ENCODE measurements around the gene KRTAP4-16. TPM values are rescaled to one million over a fixed set of nuclear protein-coding genes. Genes with fewer than 3 reads are reported as not detected.
A peak's percentile ranks its signal among the peaks of the same experiment; 100 is the strongest.
"Not testable (repeated sequence)": the region's sequence is repeated elsewhere in the genome, so short reads cannot be mapped to it uniquely, and the experiment has no call there.

The KRTAP4-16 gene
- total RNA-seq, 1 donor from 2014 or later, result not detected

DNA sequence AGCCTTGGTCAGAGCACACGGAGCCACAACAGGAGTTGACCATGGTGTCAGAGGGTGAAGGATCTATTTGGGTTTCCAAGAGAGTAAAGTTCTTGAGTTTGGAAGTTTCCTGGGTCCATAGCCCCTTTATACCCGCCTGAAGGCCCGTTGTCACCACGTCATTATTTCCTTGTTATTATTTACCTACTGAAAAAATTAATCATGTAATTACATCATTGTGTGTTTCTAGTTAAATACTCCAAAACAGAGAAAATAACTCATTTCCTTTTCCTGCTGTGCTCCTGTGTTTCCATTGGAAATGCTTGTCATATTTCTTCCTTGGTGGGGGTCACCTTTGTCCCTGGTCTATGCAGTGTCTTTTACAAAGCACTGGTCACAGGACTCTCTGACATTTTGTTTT, 4.0 kb downstream of the KRTAP4-16 start, which contains the start of gene KRTAP4-8:
TSS of gene KRTAP4-8 (minus strand) at position 101 of the 400 bp plus-strand sequence. CDS start at position 43, 58 bp downstream.
- H4K20me1 ChIP-seq (ENCODE audit: insufficient read depth, low read length), result no peaks in the 10 kb centered on the region
- peak within 1 kb of the TSS; percentile 41 for H3K4me2 ChIP-seq (ENCODE audit: low read length)
- H3K27me3 ChIP-seq (ENCODE audit: insufficient read depth, low read length), result no peaks in the 10 kb centered on the region
- no peaks in the 10 kb centered on the region for H3K79me2 ChIP-seq (ENCODE audit: insufficient read depth, low read length)
- no peak within 1 kb of the TSS for H3K9ac ChIP-seq (ENCODE audit: low read length)
- Mint-ChIP-seq H3K36me3 (ENCODE audit: low read depth, unreplicated experiment) (no peaks in the 10 kb centered on the region), H3K9me3 (ENCODE audit: unreplicated experiment) (peaks cover 2% of the 10 kb centered on the region), H3K4me3 (ENCODE audit: unreplicated experiment) (no peak within 1 kb of the TSS), H3K27me3 (ENCODE audit: low read depth, unreplicated experiment) (no peaks in the 10 kb centered on the region), H3K27ac (ENCODE audit: unreplicated experiment) (peak within 1 kb of the TSS; percentile 48), H3K4me1 (ENCODE audit: low read depth, unreplicated experiment) (peaks cover 18% of the 10 kb centered on the region)
- TF ChIP-seq, protein P1, sequence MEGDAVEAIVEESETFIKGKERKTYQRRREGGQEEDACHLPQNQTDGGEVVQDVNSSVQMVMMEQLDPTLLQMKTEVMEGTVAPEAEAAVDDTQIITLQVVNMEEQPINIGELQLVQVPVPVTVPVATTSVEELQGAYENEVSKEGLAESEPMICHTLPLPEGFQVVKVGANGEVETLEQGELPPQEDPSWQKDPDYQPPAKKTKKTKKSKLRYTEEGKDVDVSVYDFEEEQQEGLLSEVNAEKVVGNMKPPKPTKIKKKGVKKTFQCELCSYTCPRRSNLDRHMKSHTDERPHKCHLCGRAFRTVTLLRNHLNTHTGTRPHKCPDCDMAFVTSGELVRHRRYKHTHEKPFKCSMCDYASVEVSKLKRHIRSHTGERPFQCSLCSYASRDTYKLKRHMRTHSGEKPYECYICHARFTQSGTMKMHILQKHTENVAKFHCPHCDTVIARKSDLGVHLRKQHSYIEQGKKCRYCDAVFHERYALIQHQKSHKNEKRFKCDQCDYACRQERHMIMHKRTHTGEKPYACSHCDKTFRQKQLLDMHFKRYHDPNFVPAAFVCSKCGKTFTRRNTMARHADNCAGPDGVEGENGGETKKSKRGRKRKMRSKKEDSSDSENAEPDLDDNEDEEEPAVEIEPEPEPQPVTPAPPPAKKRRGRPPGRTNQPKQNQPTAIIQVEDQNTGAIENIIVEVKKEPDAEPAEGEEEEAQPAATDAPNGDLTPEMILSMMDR (IDR thresholded peaks at IDR 0.05; ENCODE audit: insufficient read depth, low read depth, low read length), result no peak
- no peak for TF ChIP-seq EZH2 (IDR thresholded peaks at IDR 0.05; ENCODE audit: insufficient read depth, low read length)
- no peak within 1 kb of the TSS for H3K4me3 ChIP-seq (ENCODE audit: insufficient read depth, low read depth, low read length)
- peaks cover 3% of the 10 kb centered on the region for H3K4me1 ChIP-seq (ENCODE audit: insufficient read depth, low read length)
- no peak for DNase-seq (ENCODE audit: low read depth)
- H3K9me3 ChIP-seq (ENCODE audit: insufficient read depth, low read depth, low read length), result no peaks in the 10 kb centered on the region
- no peak within 1 kb of the TSS for H2AFZ ChIP-seq (ENCODE audit: low read depth, low read length)
- no peaks in the 10 kb centered on the region for H3K36me3 ChIP-seq (ENCODE audit: insufficient read depth, low read length)
- no peak for FAIRE-seq
- H3K27ac ChIP-seq (ENCODE audit: low read depth, low read length), result no peak within 1 kb of the TSS

GRCh38 chr17:41096055-41096454, 6.0 kb downstream of the KRTAP4-16 start:
- Histone ChIP-seq H3K36me3 (ENCODE audit: insufficient read depth, low read length) (no peaks in the 10 kb centered on the region), H3K9ac (ENCODE audit: low read length) (no peak overlapping the region), H3K27ac (ENCODE audit: low read depth, low read length) (no peak overlapping the region), H3K4me1 (ENCODE audit: insufficient read depth, low read length) (peaks cover 3% of the 10 kb centered on the region), H3K79me2 (ENCODE audit: insufficient read depth, low read length) (no peaks in the 10 kb centered on the region), H3K4me3 (ENCODE audit: insufficient read depth, low read depth, low read length) (no peak overlapping the region), H3K27me3 (ENCODE audit: insufficient read depth, low read length) (no peaks in the 10 kb centered on the region), H3K9me3 (ENCODE audit: insufficient read depth, low read depth, low read length) (no peaks in the 10 kb centered on the region), H4K20me1 (ENCODE audit: insufficient read depth, low read length) (no peaks in the 10 kb centered on the region), H3K4me2 (ENCODE audit: low read length) (no peak overlapping the region), H2AFZ (ENCODE audit: low read depth, low read length) (no peak overlapping the region)
- no peak for FAIRE-seq
- Mint-ChIP-seq H3K27me3 (ENCODE audit: low read depth, unreplicated experiment) (no peaks in the 10 kb centered on the region), H3K9me3 (ENCODE audit: unreplicated experiment) (peaks cover 2% of the 10 kb centered on the region), H3K27ac (ENCODE audit: unreplicated experiment) (no peak overlapping the region), H3K4me1 (ENCODE audit: low read depth, unreplicated experiment) (peaks cover 17% of the 10 kb centered on the region), H3K4me3 (ENCODE audit: unreplicated experiment) (no peak overlapping the region), H3K36me3 (ENCODE audit: low read depth, unreplicated experiment) (no peaks in the 10 kb centered on the region)
- no peak for DNase-seq (ENCODE audit: low read depth)
- no peak for TF ChIP-seq EZH2 (IDR thresholded peaks at IDR 0.05; ENCODE audit: insufficient read depth, low read length)
- TF ChIP-seq, protein P1 (IDR thresholded peaks at IDR 0.05; ENCODE audit: insufficient read depth, low read depth, low read length), result no peak

- not testable (repeated sequence) for H3K4me3 ChIP-seq (ENCODE audit: insufficient read depth, low read depth, low read length); H3K9me3 Mint-ChIP-seq (ENCODE audit: unreplicated experiment); H3K4me3 Mint-ChIP-seq (ENCODE audit: unreplicated experiment); H3K4me1 Mint-ChIP-seq (ENCODE audit: low read depth, unreplicated experiment); H3K27me3 ChIP-seq (ENCODE audit: insufficient read depth, low read length); H3K9me3 ChIP-seq (ENCODE audit: insufficient read depth, low read depth, low read length); H3K27ac ChIP-seq (ENCODE audit: low read depth, low read length); DNase-seq (ENCODE audit: low read depth); H4K20me1 ChIP-seq (ENCODE audit: insufficient read depth, low read length); H3K79me2 ChIP-seq (ENCODE audit: insufficient read depth, low read length); FAIRE-seq; H3K36me3 ChIP-seq (ENCODE audit: insufficient read depth, low read length); H3K27me3 Mint-ChIP-seq (ENCODE audit: low read depth, unreplicated experiment); H3K4me2 ChIP-seq (ENCODE audit: low read length); H3K36me3 Mint-ChIP-seq (ENCODE audit: low read depth, unreplicated experiment); H2AFZ ChIP-seq (ENCODE audit: low read depth, low read length); H3K9ac ChIP-seq (ENCODE audit: low read length); H3K27ac Mint-ChIP-seq (ENCODE audit: unreplicated experiment); H3K4me1 ChIP-seq (ENCODE audit: insufficient read depth, low read length)
Observed at GRCh38 chr17:41088760-41089352, 13.2 kb downstream of the KRTAP4-16 start.

DNA sequence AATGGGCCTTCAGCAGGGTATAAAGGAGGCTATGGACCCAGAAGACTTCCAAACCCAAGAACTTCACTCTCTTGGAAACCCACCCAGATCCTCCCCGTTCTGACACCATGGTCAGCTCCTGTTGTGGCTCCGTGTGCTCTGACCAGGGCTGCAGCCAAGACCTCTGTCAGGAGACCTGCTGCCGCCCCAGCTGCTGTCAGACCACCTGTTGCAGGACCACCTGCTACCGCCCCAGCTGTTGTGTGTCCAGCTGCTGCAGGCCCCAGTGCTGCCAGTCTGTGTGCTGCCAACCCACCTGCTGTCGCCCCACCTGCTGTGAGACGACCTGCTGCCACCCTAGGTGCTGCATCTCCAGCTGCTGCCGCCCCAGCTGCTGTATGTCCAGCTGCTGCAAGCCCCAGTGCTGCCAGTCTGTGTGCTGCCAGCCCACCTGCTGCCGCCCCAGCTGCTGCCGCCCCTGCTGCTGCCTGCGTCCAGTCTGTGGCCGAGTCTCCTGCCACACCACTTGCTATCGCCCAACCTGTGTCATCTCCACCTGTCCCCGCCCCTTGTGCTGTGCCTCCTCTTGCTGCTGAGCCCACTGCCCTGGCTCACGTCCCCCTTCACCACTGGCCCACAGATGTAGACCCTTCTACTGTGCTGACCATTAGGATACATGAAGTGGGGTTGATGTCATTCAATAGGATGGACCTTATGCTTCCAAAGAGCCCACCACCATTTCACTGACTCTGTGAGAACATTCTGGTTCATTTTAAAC, 17.7 kb downstream of the KRTAP4-16 start, which contains the start of gene KRTAP4-7:
TSS of gene KRTAP4-7 (plus strand) at position 51 of the 757 bp plus-strand sequence. CDS start at position 108, 57 bp downstream.
- not testable (repeated sequence) for DNase-seq (ENCODE audit: low read depth); H3K9ac ChIP-seq (ENCODE audit: low read length); H3K79me2 ChIP-seq (ENCODE audit: insufficient read depth, low read length); H3K4me3 Mint-ChIP-seq (ENCODE audit: unreplicated experiment); H3K27me3 Mint-ChIP-seq (ENCODE audit: low read depth, unreplicated experiment); H4K20me1 ChIP-seq (ENCODE audit: insufficient read depth, low read length); H3K4me3 ChIP-seq (ENCODE audit: insufficient read depth, low read depth, low read length); H3K36me3 Mint-ChIP-seq (ENCODE audit: low read depth, unreplicated experiment); H2AFZ ChIP-seq (ENCODE audit: low read depth, low read length); H3K27me3 ChIP-seq (ENCODE audit: insufficient read depth, low read length); H3K36me3 ChIP-seq (ENCODE audit: insufficient read depth, low read length); H3K9me3 ChIP-seq (ENCODE audit: insufficient read depth, low read depth, low read length); H3K9me3 Mint-ChIP-seq (ENCODE audit: unreplicated experiment); H3K4me1 ChIP-seq (ENCODE audit: insufficient read depth, low read length)
- peak; percentile 5 for FAIRE-seq
- H3K4me2 ChIP-seq (ENCODE audit: low read length), result peak within 1 kb of the TSS; percentile 23
- Mint-ChIP-seq H3K27ac (ENCODE audit: unreplicated experiment) (peak within 1 kb of the TSS; percentile 10), H3K4me1 (ENCODE audit: low read depth, unreplicated experiment) (peaks cover 19% of the 10 kb centered on the region)
- peak within 1 kb of the TSS; percentile 22 for H3K27ac ChIP-seq (ENCODE audit: low read depth, low read length)
